K562 (cell line): ENCODE measurements around the gene TRIM14. TPM values are rescaled to one million over a fixed set of nuclear protein-coding genes. Genes with fewer than 3 reads are reported as not detected.

ENCODE experiments used
- ATAC-seq: fragments of 200-7000 bp; cut with Tn5 transposase; 3 replicates; pipeline ENCODE4 v1.9.1; 2020; ENCODE audit warnings: moderate library complexity
- BruUV-seq: library from RNA; stranded (reverse); fragments of 400-500 nt; replicated peaks from 2 replicates; lab custom pipeline; 2021; lab: Mats Ljungman, UMichigan
- CTCF ChIA-PET: fragments of 300-600 bp; formaldehyde crosslinking; extraction: SDS; loops from one replicate; lab custom pipeline; 2021; ENCODE audit warnings: low intra/inter-chr PET ratio; lab: Yijun Ruan, JAX
- POLR2A ChIA-PET: fragments of 300-600, 350-650 bp; sonication (Branson Sonifier 250); formaldehyde crosslinking; extraction: SDS; loops from one replicate; lab custom pipeline; 2021; ENCODE audit warnings: antibody characterized with exemption, inconsistent platforms; lab: Yijun Ruan, JAX
- DNase-seq, 4 experiments: peaks; one replicate each; pipeline versions ENCODE4 v3.0.0 to v3.0.0-alpha.2; 2011 to 2018; ENCODE audit warnings: low spot score in 3 of 4, mixed read lengths in 3 of 4; ENCODE audit errors: extremely low read depth in 1 of 4
- FAIRE-seq: peaks from 2 replicates; lab custom pipeline; 2011; peaks lifted over from hg19 to GRCh38; lab: Jason Lieb, UNC
- H2AFZ ChIP-seq: 2 replicates; pipeline ENCODE4 v1.6.0; 2011; ENCODE audit warnings: low read depth, low read length, control low read depth, inconsistent platforms
- H3K27ac ChIP-seq: fragments of 200-600 bp; 3 replicates; pipeline ENCODE4 v1.8.0; 2011; ENCODE audit warnings: low read depth, mild to moderate bottlenecking, control low read depth, inconsistent platforms, low read length, moderate library complexity, mixed read lengths; ENCODE audit errors: extremely low read depth
- H3K27me3 ChIP-seq, 2 experiments: fragments of 300-600 bp in 1 of 2; 2 replicates in 1 of 2; 3 replicates in 1 of 2; pipeline versions ENCODE4 v1.6.0 to v1.8.0; 2011; ENCODE audit warnings: inconsistent platforms in 2 of 2, low read length in 2 of 2, mild to moderate bottlenecking in 1 of 2, mixed read lengths in 1 of 2, moderate library complexity in 1 of 2; ENCODE audit not compliant: control insufficient read depth in 2 of 2, insufficient read depth in 2 of 2
- H3K36me3 ChIP-seq: fragments of 300-600 bp; 3 replicates; pipeline ENCODE4 v1.8.0; 2011; ENCODE audit warnings: mild to moderate bottlenecking, low read length, inconsistent platforms; ENCODE audit not compliant: control insufficient read depth, insufficient read depth
- H3K4me1 ChIP-seq, 2 experiments: fragments of 200-600 bp in 1 of 2; replicated peaks in 1 of 2; 2 replicates in 1 of 2; 3 replicates in 1 of 2; pipeline versions ENCODE4 v1.5.1 to v1.8.0; 2011; ENCODE audit warnings: inconsistent platforms in 2 of 2, low read length in 2 of 2, mild to moderate bottlenecking in 1 of 2, mixed read lengths in 1 of 2, moderate library complexity in 1 of 2; ENCODE audit not compliant: control insufficient read depth in 2 of 2, insufficient read depth in 2 of 2
- H3K4me2 ChIP-seq: 2 replicates; pipeline ENCODE4 v1.6.1; 2011; ENCODE audit warnings: low read length, control low read depth, inconsistent platforms, mixed read lengths; ENCODE audit not compliant: insufficient read depth
- H3K4me3 ChIP-seq: fragments of 200-600 bp; sonication (generic), shearing (Covaris generic); 2 replicates; pipeline ENCODE4 v1.5.1; 2016; ENCODE audit warnings: control low read depth, inconsistent platforms
- H3K79me2 ChIP-seq: fragments of 200-600 bp; 3 replicates; pipeline ENCODE4 v1.8.0; 2011; ENCODE audit warnings: low read length, inconsistent platforms; ENCODE audit not compliant: control insufficient read depth, insufficient read depth
- H3K9ac ChIP-seq, 2 experiments: 2 replicates each; pipeline versions ENCODE4 v1.6.0 to v1.6.1; 2011; ENCODE audit warnings: low read depth in 2 of 2, low read length in 2 of 2, control low read depth in 1 of 2, inconsistent platforms in 1 of 2, mild to moderate bottlenecking in 1 of 2, mixed read lengths in 1 of 2; ENCODE audit not compliant: insufficient read depth in 1 of 2
- H3K9me1 ChIP-seq: one replicate; pipeline ENCODE4 v1.6.0; 2011; ENCODE audit warnings: inconsistent platforms, mild to moderate bottlenecking, low read length, moderate library complexity; ENCODE audit not compliant: control insufficient read depth, insufficient read depth
- H3K9me3 ChIP-seq: replicated peaks from 2 replicates; pipeline ENCODE4 v1.5.1; 2011; ENCODE audit warnings: low read depth, low read length, inconsistent platforms; ENCODE audit not compliant: control insufficient read depth, insufficient read depth
- H4K20me1 ChIP-seq: replicated peaks from 2 replicates; pipeline ENCODE4 v1.6.1; 2011; ENCODE audit warnings: low read length, inconsistent platforms, mixed read lengths; ENCODE audit not compliant: control insufficient read depth, insufficient read depth
- CEBPB ChIP-seq: fragments of 450-650 bp; IDR thresholded peaks from 2 replicates; pipeline ENCODE4 v1.6.1; 2016; ENCODE audit warnings: missing genetic modification characterization, missing compliant biosample characterization
- CEBPG ChIP-seq, 3 experiments: fragments of 200-800 bp in 1 of 3; sonication (Bioruptor generic) in 1 of 3; sonication (generic) in 1 of 3; formaldehyde crosslinking in 1 of 3; IDR thresholded peaks in 2 of 3; conservative IDR thresholded peaks in 1 of 3; 2 replicates each; pipeline versions ENCODE4 v1.6.1 to v1.8.0; 2016 to 2022; ENCODE audit warnings: missing compliant biosample characterization in 2 of 3, missing genetic modification characterization in 2 of 3, mild to moderate bottlenecking in 1 of 3, missing genetic modification reagents in 1 of 3
- IFI16 ChIP-seq: fragments of 250-450 bp; sonication (Bioruptor Pico); IDR thresholded peaks from 2 replicates; pipeline ENCODE4 v2.1.2; 2022; ENCODE audit warnings: mild to moderate bottlenecking, inconsistent platforms
- RFX1 ChIP-seq: fragments of 450-650 bp; IDR thresholded peaks from 2 replicates; pipeline ENCODE4 v1.6.1; 2016; ENCODE audit warnings: mild to moderate bottlenecking, moderate library complexity
- RFX5 ChIP-seq: IDR thresholded peaks from 2 replicates; pipeline ENCODE4 v1.6.1; 2011; ENCODE audit warnings: low read depth, mild to moderate bottlenecking, improper control_type of control experiment, low read length
- ZNF121 ChIP-seq: sonication (generic); formaldehyde crosslinking; conservative IDR thresholded peaks from 2 replicates; pipeline ENCODE4 v1.8.0; 2022; ENCODE audit warnings: missing genetic modification reagents
- ZNF274 ChIP-seq: IDR thresholded peaks from 2 replicates; pipeline ENCODE4 v1.6.1; 2011; ENCODE audit warnings: low read depth, mild to moderate bottlenecking, low read length, moderate library complexity, borderline replicate concordance
- WGBS: fragments of 100-300 bp; shearing (Covaris generic); methylation state at CpG from one replicate; pipeline ENCODE4 v1.1.6; 2016; ENCODE audit warnings: low coverage, mixed read lengths; ENCODE audit not compliant: insufficient coverage; ENCODE audit errors: missing lambda C conversion rate; 5-methylcytosine and 5-hydroxymethylcytosine counted together
- in situ Hi-C: fragments of 300-500 bp; cut with MboI; formaldehyde crosslinking; loops from 4 replicates; pipeline ENCODE4 v1.15.0; 2018; ENCODE audit warnings: inconsistent platforms, mixed read lengths
- intact Hi-C: fragments of 100-400 bp; cut with micrococcal nuclease; formaldehyde crosslinking; loops from 2 replicates; pipeline ENCODE4 v1.14.2; 2022
- polyA plus RNA-seq, 8 experiments: library from polyadenylated mRNA; depleted of rRNA in 4 of 8; stranded (reverse) in 5 of 8; unstranded in 3 of 8; fragments of >200 nt; fragmentation: Nextera tagmentation in 2 of 8; fragmentation: Illumina TruSeq in 1 of 8; extraction: Ambion mirVana in 2 of 8; extraction: Trizol in 1 of 8; gene quantifications; 2 replicates each; pipeline versions ENCODE4 v1.2.1 to v1.2.3, GENCODE V29; 2011 to 2014; ENCODE audit warnings: inconsistent platforms in 1 of 8, missing spikeins in 1 of 8
- total RNA-seq, 7 experiments: library from RNA; depleted of rRNA in 6 of 7; stranded (reverse); fragments of >200 nt in 6 of 7; fragmentation: Illumina TruSeq in 2 of 7; extraction: Trizol in 2 of 7; gene quantifications; 2 replicates each; pipeline versions ENCODE4 v1.2.1 to v1.2.3, GENCODE V29; 2011 to 2021; ENCODE audit warnings: low replicate concordance in 1 of 7
- TF ChIP-seq, protein P1 (sequence below): IDR thresholded peaks from 3 replicates; pipeline ENCODE4 v1.6.1; 2011; ENCODE audit warnings: borderline replicate concordance, mild to moderate bottlenecking; ENCODE audit not compliant: insufficient read length, insufficient read depth
- TF ChIP-seq, protein P2 (sequence below): fragments of 450-650 bp; IDR thresholded peaks from one replicate; pipeline ENCODE4 v1.6.1; 2018; ENCODE audit warnings: mild to moderate bottlenecking, moderate library complexity; ENCODE audit not compliant: partially characterized antibody
- TF ChIP-seq, protein P3 (sequence below), 2 experiments: fragments of 250-450 bp in 1 of 2; fragments of 450-650 bp in 1 of 2; sonication (Bioruptor Pico) in 1 of 2; IDR thresholded peaks; 2 replicates each; pipeline versions ENCODE4 v1.6.1 to v1.8.0; 2016 to 2021; ENCODE audit warnings: mild to moderate bottlenecking in 2 of 2, moderate library complexity in 2 of 2, missing compliant biosample characterization in 1 of 2, missing genetic modification characterization in 1 of 2

Gene TRIM14
- total and polyA plus RNA-seq, 9 of the 15 experiments (the other 6 are each of a cell fraction or from before 2014, with no cell fraction given): 7.6 to 41.0 (median 17.9) TPM

DNA sequence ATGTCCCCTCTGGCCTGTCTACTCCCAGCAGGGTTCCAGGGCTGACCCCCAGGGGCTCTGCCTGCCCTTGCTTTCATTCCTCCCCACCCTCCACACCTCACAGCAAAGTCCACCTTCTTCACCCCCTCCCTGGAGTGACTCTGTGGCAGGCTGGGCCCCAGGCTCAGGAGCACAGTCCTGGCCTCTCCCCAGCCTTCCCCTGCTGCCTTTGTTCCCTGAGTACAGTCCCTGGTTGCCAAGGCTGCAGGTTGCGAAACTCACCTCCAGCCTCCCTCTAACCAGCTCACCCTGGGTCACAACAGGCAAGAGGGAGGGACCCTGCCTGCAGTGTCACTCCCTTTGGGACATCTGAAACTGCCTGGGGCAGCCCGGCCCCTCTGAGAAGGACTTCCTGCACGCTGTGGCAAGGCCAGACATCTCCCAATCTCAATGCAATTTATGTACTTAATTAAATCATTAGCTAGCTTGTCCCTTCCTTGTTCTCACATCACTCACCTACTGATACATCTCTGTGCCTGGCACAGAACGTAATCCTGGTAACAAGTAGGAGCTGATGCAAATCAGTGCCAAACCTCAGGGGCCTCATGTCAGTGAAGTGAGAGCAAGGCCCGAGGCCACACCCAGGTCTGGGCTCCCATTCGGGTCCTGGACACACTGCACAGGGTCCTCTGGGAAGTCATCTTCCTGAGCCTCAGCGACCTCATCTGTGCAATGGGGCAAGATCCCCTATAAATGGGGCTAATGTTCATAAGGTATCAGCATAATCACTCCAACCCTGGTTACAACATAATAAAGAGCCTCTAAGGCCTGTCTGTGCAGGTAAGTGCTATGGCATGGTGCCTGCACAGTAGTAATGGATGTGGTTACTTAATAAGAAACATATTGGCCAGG lies 27.3 kb upstream of the TRIM14 start:
- Histone ChIP-seq H3K9me3 (no peaks in the 10 kb centered on the region), H3K27me3 (no peaks in the 10 kb centered on the region), H3K36me3 (peaks cover 20% of the 10 kb centered on the region; the same call in 2 of the 3 replicates), H3K9me1 (peaks cover 4% of the 10 kb centered on the region), H3K9ac (peak overlapping the region in 1 of 2 experiments; percentile 37; a peak in 2 of 4 replicates), H3K4me3 (no peak overlapping the region), H3K79me2 (no peaks in the 10 kb centered on the region), H3K4me2 (no peak overlapping the region), H3K4me1 (peaks cover 2 to 10% of the 10 kb centered on the region in 2 experiments; a peak in 3 of 5 replicates), H2AFZ (no peak overlapping the region), H3K27ac (no peak overlapping the region), H4K20me1 (no peaks in the 10 kb centered on the region)
- no peak for FAIRE-seq
- in situ Hi-C loops (no loop called here), intact Hi-C loops (no loop called here)
- no peak for TF ChIP-seq ZNF121
- TF ChIP-seq, protein P1, sequence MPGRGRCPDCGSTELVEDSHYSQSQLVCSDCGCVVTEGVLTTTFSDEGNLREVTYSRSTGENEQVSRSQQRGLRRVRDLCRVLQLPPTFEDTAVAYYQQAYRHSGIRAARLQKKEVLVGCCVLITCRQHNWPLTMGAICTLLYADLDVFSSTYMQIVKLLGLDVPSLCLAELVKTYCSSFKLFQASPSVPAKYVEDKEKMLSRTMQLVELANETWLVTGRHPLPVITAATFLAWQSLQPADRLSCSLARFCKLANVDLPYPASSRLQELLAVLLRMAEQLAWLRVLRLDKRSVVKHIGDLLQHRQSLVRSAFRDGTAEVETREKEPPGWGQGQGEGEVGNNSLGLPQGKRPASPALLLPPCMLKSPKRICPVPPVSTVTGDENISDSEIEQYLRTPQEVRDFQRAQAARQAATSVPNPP: no peak
- no peak for TF ChIP-seq IFI16 (CRISPR knock-in tag)
- TF ChIP-seq RFX5: no peak
- TF ChIP-seq, protein P2, sequence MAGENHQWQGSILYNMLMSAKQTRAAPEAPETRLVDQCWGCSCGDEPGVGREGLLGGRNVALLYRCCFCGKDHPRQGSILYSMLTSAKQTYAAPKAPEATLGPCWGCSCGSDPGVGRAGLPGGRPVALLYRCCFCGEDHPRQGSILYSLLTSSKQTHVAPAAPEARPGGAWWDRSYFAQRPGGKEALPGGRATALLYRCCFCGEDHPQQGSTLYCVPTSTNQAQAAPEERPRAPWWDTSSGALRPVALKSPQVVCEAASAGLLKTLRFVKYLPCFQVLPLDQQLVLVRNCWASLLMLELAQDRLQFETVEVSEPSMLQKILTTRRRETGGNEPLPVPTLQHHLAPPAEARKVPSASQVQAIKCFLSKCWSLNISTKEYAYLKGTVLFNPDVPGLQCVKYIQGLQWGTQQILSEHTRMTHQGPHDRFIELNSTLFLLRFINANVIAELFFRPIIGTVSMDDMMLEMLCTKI: no peak
- no peak for TF ChIP-seq ZNF274
- TF ChIP-seq CEBPG (CRISPR knock-in tag; IDR thresholded peaks at IDR 0.05): peak; percentile 65
- peak in 1 of 2 experiments; percentile 28; a peak in 1 of 4 replicates for TF ChIP-seq CEBPG (tag; conservative IDR thresholded peaks at IDR 0.05 in 1 of 2, IDR thresholded peaks at IDR 0.05 in 1 of 2)
- TF ChIP-seq, protein P3, sequence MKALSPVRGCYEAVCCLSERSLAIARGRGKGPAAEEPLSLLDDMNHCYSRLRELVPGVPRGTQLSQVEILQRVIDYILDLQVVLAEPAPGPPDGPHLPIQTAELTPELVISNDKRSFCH (CRISPR knock-in tag; IDR thresholded peaks at IDR 0.05): no peak
- TF ChIP-seq, protein P3 (tag; IDR thresholded peaks at IDR 0.05): no peak
- peak; percentile 40; the same call in 1 of the 2 replicates for TF ChIP-seq RFX1
- peak; percentile 97 for TF ChIP-seq CEBPB (tag)
- ChIA-PET CTCF (interaction anchor here (0.6 kb wide), 1 partner anchor 29 kb away, joined by 3 read pairs; no protein-coding TSS in a partner anchor), POLR2A (interaction anchor here (0.5 kb wide), 1 partner anchor 305 kb away, joined by 3 read pairs; no protein-coding TSS in a partner anchor)
- WGBS: 62% methylated on average over 7 of the region's 7 CpGs
- BruUV-seq: no TSS peak
- peak; percentile 33 for ATAC-seq
- peak in 1 of 4 experiments; percentile 13 for DNase-seq
